ENCODE measurements around the gene ACYP2.

DNA sequence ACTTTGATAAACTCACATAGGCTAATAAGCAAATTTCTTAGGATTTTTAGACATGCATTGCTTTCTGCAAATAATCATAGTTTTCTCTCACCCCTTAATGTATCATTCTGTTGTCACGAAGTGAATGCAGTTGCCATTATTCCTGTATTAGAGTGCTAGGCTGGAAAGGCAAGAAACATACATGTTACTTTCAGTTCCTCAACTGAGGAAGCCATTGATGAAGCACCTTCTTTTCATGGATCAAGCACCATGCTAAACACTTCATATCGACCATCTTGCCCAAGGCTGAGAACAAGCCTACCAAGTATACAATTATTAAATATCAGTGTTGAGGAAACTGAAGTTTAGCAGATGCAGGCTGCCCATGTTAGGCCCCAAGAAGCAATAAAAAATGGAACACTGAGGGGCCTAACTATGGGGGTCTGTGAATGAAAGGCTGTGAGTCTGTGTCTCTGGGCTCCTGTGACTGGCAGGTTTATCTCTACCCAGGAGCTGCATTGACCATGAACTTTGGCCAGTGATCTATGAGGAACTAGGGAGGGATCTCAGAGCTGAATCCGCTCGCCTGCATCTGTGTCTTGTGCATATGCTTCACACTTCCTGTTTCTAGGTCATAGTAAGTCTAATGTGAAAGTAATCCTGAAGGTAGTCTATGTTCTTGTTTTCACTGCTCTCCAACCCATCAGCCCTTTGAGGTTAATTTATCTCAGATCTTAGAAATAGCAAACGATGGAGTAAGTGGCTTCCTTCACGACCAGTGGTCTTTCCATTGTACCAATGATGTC is 156.6 kb downstream of the ACYP2 start:
- TF ChIP-seq CTCF (conservative IDR thresholded peaks at IDR 0.05; ENCODE audit: low read length) (no peak), EZH2phosphoT487 (IDR thresholded peaks at IDR 0.05; ENCODE audit: borderline replicate concordance) (no peak)
